Astrocyte (in vitro differentiated cells and primary cell): Measurements from ENCODE around the gene ZFYVE16. TPM values are rescaled to one million over a fixed set of nuclear protein-coding genes. Genes with fewer than 3 reads are reported as not detected.
"Not testable (repeated sequence)": the region's sequence is repeated elsewhere in the genome, so short reads cannot be mapped to it uniquely, and the experiment has no call there.

Experiments
- DNase-seq: peaks from one replicate; pipeline ENCODE4 v3.0.0-alpha.2; 2010; ENCODE audit warnings: low read depth
- FAIRE-seq: peaks from 2 replicates; lab custom pipeline; 2011; peaks lifted over from hg19 to GRCh38; lab: Jason Lieb, UNC
- H2AFZ ChIP-seq: 2 replicates; pipeline ENCODE4 v1.6.0; 2012; ENCODE audit warnings: low read depth, low read length, inconsistent platforms
- H3K27ac ChIP-seq: 2 replicates; pipeline ENCODE4 v1.5.1; 2011; ENCODE audit warnings: low read depth, low read length, inconsistent platforms
- H3K27me3 ChIP-seq: 2 replicates; pipeline ENCODE4 v1.6.0; 2011; ENCODE audit warnings: low read length, inconsistent platforms; ENCODE audit not compliant: insufficient read depth
- H3K36me3 ChIP-seq: 2 replicates; pipeline ENCODE4 v1.5.1; 2011; ENCODE audit warnings: low read length, inconsistent platforms; ENCODE audit not compliant: insufficient read depth
- H3K4me1 ChIP-seq: 2 replicates; pipeline ENCODE4 v1.5.1; 2011; ENCODE audit warnings: low read length, inconsistent platforms; ENCODE audit not compliant: insufficient read depth
- H3K4me2 ChIP-seq: 2 replicates; pipeline ENCODE4 v1.6.0; 2012; ENCODE audit warnings: low read length, inconsistent platforms
- H3K4me3 ChIP-seq: 2 replicates; pipeline ENCODE4 v1.5.1; 2011; ENCODE audit warnings: low read depth, mild to moderate bottlenecking, low read length, inconsistent platforms; ENCODE audit not compliant: insufficient read depth
- H3K79me2 ChIP-seq: 2 replicates; pipeline ENCODE4 v1.6.0; 2012; ENCODE audit warnings: mild to moderate bottlenecking, low read length, inconsistent platforms; ENCODE audit not compliant: insufficient read depth
- H3K9ac ChIP-seq: 2 replicates; pipeline ENCODE4 v1.6.0; 2012; ENCODE audit warnings: mild to moderate bottlenecking, low read length, inconsistent platforms
- H3K9me3 ChIP-seq: 2 replicates; pipeline ENCODE4 v1.5.1; 2012; ENCODE audit warnings: low read depth, mild to moderate bottlenecking, low read length, inconsistent platforms; ENCODE audit not compliant: insufficient read depth
- H4K20me1 ChIP-seq: 2 replicates; pipeline ENCODE4 v1.6.0; 2012; ENCODE audit warnings: low read length, inconsistent platforms; ENCODE audit not compliant: insufficient read depth
- H3K27ac Mint-ChIP-seq: one replicate; pipeline ENCODE4 v1.8.0; 2021; ENCODE audit warnings: mild to moderate bottlenecking, mixed read lengths; ENCODE audit not compliant: unreplicated experiment
- H3K27me3 Mint-ChIP-seq: one replicate; pipeline ENCODE4 v1.8.0; 2021; ENCODE audit warnings: low read depth, mixed read lengths; ENCODE audit not compliant: unreplicated experiment
- H3K36me3 Mint-ChIP-seq: one replicate; pipeline ENCODE4 v1.8.0; 2021; ENCODE audit warnings: low read depth, mixed read lengths; ENCODE audit not compliant: unreplicated experiment
- H3K4me1 Mint-ChIP-seq: one replicate; pipeline ENCODE4 v1.8.0; 2021; ENCODE audit warnings: low read depth, mixed read lengths; ENCODE audit not compliant: unreplicated experiment
- H3K4me3 Mint-ChIP-seq: one replicate; pipeline ENCODE4 v1.8.0; 2021; ENCODE audit warnings: mild to moderate bottlenecking, moderate library complexity, mixed read lengths; ENCODE audit not compliant: unreplicated experiment
- H3K9me3 Mint-ChIP-seq: one replicate; pipeline ENCODE4 v1.8.0; 2021; ENCODE audit warnings: mild to moderate bottlenecking, mixed read lengths; ENCODE audit not compliant: unreplicated experiment
- EZH2 ChIP-seq: IDR thresholded peaks from 2 replicates; pipeline ENCODE4 v1.6.1; 2012; ENCODE audit warnings: mild to moderate bottlenecking, low read length, inconsistent platforms; ENCODE audit not compliant: insufficient read depth
- total RNA-seq: library from RNA; stranded (reverse); gene quantifications from 2 replicates; pipeline ENCODE4 v1.2.1, GENCODE V29; 2021
- TF ChIP-seq, protein P1 (sequence below): IDR thresholded peaks from 2 replicates; pipeline ENCODE4 v1.5.1; 2011; ENCODE audit warnings: low read depth, mild to moderate bottlenecking, inconsistent platforms, low read length, moderate library complexity; ENCODE audit not compliant: insufficient read depth

The ZFYVE16 gene
- total RNA-seq, 1 donor from 2014 or later, result 48.5 TPM

DNA sequence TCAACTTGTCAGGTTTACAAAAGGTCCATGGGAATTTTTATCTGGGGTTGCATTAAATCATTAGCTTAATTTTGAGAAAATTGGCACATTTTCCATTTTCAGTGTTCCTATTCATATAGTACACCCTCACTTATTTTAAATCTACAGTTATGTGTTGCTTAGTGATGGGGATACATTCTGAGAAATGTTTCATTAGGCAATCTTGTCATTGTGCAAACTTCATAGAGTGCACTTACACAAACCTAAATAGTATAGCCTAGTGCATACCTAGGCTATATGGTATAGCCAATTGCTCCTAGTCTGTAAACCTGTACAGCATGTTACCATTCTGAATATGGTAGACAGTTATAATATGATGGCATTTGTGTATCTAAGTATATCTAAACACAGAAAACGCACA is 60.3 kb downstream of the ZFYVE16 start:
- DNase-seq, result no peak

DNA sequence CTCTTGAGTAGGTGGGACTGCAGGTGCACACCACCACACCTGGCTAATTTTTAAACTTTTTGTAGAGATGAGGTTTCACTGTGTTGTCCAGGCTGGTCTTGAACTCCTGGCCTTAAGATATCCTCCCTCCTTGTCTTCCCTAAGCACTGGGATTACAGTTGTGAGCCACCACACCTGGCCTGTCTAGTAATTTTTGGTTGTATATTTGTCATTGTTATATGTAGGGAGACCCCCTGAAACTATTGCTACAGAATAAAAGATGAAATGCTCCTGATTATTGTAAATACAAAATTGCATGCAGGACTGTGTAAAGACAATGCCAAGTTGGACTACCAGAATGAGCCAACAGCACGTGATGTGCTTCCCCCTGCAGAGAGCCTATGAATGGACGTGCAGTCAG is 62.8 kb downstream of the ZFYVE16 start:
- not testable (repeated sequence) for FAIRE-seq, H4K20me1 ChIP-seq, H3K4me3 ChIP-seq, H3K4me1 ChIP-seq, H3K9me3 ChIP-seq, H3K9ac ChIP-seq, H2AFZ ChIP-seq, DNase-seq, H3K27me3 Mint-ChIP-seq, H3K4me3 Mint-ChIP-seq, H3K27ac ChIP-seq, H3K27ac Mint-ChIP-seq, H3K27me3 ChIP-seq, H3K9me3 Mint-ChIP-seq, H3K4me2 ChIP-seq, H3K79me2 ChIP-seq
- peaks cover 25% of the 10 kb centered on the region for H3K36me3 ChIP-seq
- Mint-ChIP-seq H3K4me1 (peaks cover 12% of the 10 kb centered on the region), H3K36me3 (peaks cover 21% of the 10 kb centered on the region)

More for the DNA sequence above, 60.3 kb downstream of the ZFYVE16 start:
- Histone ChIP-seq H4K20me1 (no peaks in the 10 kb centered on the region), H3K27me3 (no peaks in the 10 kb centered on the region), H3K79me2 (no peaks in the 10 kb centered on the region), H3K36me3 (peaks cover 7% of the 10 kb centered on the region), H3K4me3 (no peak overlapping the region), H3K9ac (no peak overlapping the region), H3K27ac (no peak overlapping the region), H2AFZ (no peak overlapping the region), H3K4me2 (no peak overlapping the region), H3K4me1 (no peaks in the 10 kb centered on the region), H3K9me3 (no peaks in the 10 kb centered on the region)
- H3K4me1 Mint-ChIP-seq, result peaks cover 12% of the 10 kb centered on the region
- H3K9me3 Mint-ChIP-seq, result peaks cover 14% of the 10 kb centered on the region
- no peaks in the 10 kb centered on the region for H3K27me3 Mint-ChIP-seq
- H3K36me3 Mint-ChIP-seq, result peaks cover 35% of the 10 kb centered on the region
- FAIRE-seq, result no peak
- no peak overlapping the region for H3K4me3 Mint-ChIP-seq
- TF ChIP-seq EZH2, result no peak
- TF ChIP-seq, protein P1, sequence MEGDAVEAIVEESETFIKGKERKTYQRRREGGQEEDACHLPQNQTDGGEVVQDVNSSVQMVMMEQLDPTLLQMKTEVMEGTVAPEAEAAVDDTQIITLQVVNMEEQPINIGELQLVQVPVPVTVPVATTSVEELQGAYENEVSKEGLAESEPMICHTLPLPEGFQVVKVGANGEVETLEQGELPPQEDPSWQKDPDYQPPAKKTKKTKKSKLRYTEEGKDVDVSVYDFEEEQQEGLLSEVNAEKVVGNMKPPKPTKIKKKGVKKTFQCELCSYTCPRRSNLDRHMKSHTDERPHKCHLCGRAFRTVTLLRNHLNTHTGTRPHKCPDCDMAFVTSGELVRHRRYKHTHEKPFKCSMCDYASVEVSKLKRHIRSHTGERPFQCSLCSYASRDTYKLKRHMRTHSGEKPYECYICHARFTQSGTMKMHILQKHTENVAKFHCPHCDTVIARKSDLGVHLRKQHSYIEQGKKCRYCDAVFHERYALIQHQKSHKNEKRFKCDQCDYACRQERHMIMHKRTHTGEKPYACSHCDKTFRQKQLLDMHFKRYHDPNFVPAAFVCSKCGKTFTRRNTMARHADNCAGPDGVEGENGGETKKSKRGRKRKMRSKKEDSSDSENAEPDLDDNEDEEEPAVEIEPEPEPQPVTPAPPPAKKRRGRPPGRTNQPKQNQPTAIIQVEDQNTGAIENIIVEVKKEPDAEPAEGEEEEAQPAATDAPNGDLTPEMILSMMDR, result no peak
- no peak overlapping the region for H3K27ac Mint-ChIP-seq

DNA sequence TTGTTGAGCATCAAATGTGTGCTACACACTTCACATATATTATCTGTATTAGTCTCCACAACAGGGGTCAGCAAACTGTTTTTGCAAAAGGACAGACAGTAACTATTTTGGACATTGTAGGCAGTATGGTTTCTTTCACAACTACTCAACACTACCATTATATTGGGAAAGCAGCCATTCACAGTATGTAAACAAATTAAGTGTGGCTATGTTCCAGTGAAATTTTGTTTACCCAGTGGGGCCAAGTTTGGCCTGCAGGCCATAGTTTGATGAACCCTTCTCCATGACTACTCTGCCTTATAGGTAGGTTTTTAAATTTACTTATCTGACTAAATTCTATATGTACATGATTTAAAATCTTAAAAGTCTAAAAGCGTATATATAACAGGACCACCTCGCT is 67.1 kb downstream of the ZFYVE16 start:
- no peak overlapping the region for H3K4me3 ChIP-seq
- Mint-ChIP-seq H3K36me3 (peaks cover 14% of the 10 kb centered on the region), H3K27ac (no peak overlapping the region)

More for the DNA sequence above, 67.1 kb downstream of the ZFYVE16 start:
- Mint-ChIP-seq H3K27me3 (no peaks in the 10 kb centered on the region), H3K4me3 (no peak overlapping the region), H3K9me3 (peaks cover 5% of the 10 kb centered on the region), H3K4me1 (no peaks in the 10 kb centered on the region)
- no peak for FAIRE-seq
- H3K4me2 ChIP-seq, result no peak overlapping the region
- no peaks in the 10 kb centered on the region for H3K79me2 ChIP-seq
- no peak for DNase-seq
- H3K36me3 ChIP-seq, result peaks cover 22% of the 10 kb centered on the region
- no peak overlapping the region for H2AFZ ChIP-seq
- H3K27me3 ChIP-seq, result no peaks in the 10 kb centered on the region
- H3K27ac ChIP-seq, result no peak overlapping the region
- no peaks in the 10 kb centered on the region for H3K9me3 ChIP-seq
- TF ChIP-seq, protein P1, result no peak
- TF ChIP-seq EZH2, result no peak
- no peaks in the 10 kb centered on the region for H3K4me1 ChIP-seq
- H4K20me1 ChIP-seq, result no peaks in the 10 kb centered on the region
- no peak overlapping the region for H3K9ac ChIP-seq
